ENCODE measurements around the gene PHACTR1.

DNA sequence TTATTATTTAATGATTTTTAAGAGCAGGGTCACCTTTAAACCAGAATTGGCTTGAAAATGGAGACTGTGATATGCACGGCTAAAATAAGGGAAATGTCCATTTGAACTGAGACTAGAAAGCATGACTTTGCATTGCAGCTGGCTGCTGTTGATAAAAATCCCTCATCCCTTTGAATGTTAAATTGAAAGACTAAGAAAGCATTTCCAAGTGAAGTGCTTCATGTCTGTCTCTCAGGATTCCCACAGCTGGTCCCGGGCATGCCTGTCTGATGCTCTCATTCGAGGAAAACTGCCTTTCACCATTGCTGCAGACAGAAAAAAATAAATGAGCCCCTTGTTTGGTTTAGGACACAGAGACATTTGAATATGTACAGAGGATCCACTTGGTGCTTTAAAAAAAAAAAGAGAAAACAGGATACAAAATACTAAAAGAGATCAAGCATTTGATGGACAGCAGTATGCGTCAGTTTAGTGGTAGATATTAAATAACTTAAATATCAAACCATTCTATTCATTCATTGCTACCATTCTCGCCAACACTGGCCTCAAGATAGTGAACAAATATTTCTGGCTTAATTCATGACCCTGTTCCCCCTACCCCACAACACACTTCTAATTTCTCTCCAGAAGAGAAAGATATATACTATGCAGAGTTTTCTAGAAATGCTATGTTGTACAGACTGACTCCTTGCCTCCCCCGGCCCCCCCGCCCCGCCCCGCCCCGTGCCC is 556.8 kb downstream of the PHACTR1 start:
- TF ChIP-seq, protein P1, sequence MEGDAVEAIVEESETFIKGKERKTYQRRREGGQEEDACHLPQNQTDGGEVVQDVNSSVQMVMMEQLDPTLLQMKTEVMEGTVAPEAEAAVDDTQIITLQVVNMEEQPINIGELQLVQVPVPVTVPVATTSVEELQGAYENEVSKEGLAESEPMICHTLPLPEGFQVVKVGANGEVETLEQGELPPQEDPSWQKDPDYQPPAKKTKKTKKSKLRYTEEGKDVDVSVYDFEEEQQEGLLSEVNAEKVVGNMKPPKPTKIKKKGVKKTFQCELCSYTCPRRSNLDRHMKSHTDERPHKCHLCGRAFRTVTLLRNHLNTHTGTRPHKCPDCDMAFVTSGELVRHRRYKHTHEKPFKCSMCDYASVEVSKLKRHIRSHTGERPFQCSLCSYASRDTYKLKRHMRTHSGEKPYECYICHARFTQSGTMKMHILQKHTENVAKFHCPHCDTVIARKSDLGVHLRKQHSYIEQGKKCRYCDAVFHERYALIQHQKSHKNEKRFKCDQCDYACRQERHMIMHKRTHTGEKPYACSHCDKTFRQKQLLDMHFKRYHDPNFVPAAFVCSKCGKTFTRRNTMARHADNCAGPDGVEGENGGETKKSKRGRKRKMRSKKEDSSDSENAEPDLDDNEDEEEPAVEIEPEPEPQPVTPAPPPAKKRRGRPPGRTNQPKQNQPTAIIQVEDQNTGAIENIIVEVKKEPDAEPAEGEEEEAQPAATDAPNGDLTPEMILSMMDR (IDR thresholded peaks at IDR 0.05), result no peak
- TF ChIP-seq POLR2A (IDR thresholded peaks at IDR 0.05), result no peak
